Measurements from ENCODE around the gene DCST2.
A peak's percentile ranks its signal among the peaks of the same experiment; 100 is the strongest.
"Not testable (repeated sequence)": the region's sequence is repeated elsewhere in the genome, so short reads cannot be mapped to it uniquely, and the experiment has no call there.

Gene DCST2

DNA sequence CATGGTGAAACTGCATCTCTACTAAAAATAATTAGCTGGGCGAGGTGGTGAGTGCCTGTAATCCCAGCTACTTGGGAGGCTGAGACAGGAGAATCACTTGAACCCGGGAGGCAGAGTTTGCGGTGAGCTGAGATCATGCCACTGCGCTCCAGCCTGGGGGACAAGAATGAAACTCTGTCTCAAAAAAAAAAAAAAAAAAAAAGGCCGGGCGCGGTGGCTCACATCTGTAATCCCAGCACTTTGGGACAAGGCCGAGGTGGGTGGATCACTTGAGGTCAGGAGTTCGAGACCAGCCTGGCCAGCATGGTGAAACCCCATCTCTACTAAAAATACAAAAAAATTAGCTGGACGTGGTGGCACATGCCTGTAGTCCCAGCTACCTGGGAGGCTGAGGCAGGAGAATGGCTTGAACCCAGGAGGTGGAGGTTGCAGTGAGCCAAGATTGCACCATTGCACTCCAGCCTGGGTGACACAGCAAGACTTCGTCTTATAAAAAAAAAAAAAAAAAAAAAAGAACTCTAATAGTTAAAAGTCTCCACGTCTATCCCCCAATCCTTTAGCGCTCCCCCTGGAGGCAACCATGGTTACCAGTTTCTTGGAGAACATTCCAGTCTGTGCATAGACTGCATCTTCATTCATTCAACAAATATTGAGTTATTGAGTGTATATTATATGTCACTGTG, 38.1 kb downstream of the DCST2 start:
- DNase-seq: peak; percentile 83

- no peak for DNase-seq
Measured at GRCh38 chr1:154994591-154994990, 39.0 kb downstream of the DCST2 start.

- no peak for DNase-seq
Measured at GRCh38 chr1:154994269-154994587, 39.4 kb downstream of the DCST2 start.

GRCh38 chr1:154993572-154994268, 39.9 kb downstream of the DCST2 start, which contains the start of gene LENEP:
Gene LENEP (plus strand): TSS chr1:154993586. CDS start chr1:154993608, 22 bp downstream.
- no peak for DNase-seq

GRCh38 chr1:154992721-154993571, 40.6 kb downstream of the DCST2 start:
- peak; percentile 36 for DNase-seq

- DNase-seq: no peak
Measured at GRCh38 chr1:154990276-154990675, 43.3 kb downstream of the DCST2 start.

DNA sequence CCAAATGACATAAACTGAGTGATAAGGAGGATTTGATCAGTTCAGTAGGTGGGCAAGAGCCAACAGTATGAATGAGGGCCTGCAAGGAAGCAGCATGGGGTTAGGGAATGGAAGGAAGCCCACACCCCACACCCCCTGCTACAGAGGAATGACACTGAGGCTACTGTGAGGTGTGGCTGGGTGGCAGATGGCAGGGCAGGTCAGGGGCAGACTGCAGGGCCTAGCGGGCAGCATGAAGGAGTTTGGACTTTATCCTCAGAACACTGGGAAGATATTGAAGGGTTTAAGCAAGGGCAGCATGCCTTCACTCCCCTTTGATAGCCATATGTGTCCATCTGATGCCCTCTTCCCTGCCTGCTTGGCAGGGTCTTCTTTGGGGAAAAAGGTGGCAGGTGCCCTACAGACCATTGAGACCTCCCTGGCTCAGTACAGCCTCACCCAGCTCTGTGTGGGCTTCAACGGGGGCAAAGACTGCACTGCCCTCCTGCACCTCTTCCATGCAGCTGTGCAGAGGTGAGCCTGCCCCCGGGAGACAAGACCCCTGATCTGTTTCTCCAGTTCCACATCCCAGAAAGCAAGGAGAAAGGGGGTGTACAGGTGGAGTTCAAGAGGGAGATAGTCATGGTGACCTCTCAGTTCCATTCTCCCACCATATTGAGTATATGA, 44.3 kb downstream of the DCST2 start:
- no peak for DNase-seq

- DNase-seq: no peak
Measured at GRCh38 chr1:154988058-154988954, 45.3 kb downstream of the DCST2 start.

DNA sequence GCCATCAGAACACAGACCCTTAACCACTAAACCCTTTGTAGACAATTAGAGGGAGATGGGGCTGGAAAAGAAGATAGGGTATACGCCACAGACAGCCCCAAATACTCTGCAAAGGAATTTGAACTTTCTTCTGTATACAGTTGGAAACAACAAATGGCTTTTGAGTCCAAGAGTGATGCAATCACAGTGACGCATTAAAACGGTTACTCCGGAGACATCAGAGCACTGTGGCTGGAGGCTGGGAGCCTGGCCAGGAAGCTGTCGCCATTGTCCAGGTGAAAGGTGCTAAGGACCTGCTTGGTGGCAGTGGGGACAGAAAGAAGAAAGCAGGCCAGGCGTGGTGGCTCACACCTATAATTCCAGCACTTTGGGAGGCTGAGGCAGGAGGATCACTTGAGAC, 46.3 kb downstream of the DCST2 start:
- DNase-seq: no peak

GRCh38 chr1:154986736-154987135, 46.8 kb downstream of the DCST2 start:
- not testable (repeated sequence) for DNase-seq

DNA sequence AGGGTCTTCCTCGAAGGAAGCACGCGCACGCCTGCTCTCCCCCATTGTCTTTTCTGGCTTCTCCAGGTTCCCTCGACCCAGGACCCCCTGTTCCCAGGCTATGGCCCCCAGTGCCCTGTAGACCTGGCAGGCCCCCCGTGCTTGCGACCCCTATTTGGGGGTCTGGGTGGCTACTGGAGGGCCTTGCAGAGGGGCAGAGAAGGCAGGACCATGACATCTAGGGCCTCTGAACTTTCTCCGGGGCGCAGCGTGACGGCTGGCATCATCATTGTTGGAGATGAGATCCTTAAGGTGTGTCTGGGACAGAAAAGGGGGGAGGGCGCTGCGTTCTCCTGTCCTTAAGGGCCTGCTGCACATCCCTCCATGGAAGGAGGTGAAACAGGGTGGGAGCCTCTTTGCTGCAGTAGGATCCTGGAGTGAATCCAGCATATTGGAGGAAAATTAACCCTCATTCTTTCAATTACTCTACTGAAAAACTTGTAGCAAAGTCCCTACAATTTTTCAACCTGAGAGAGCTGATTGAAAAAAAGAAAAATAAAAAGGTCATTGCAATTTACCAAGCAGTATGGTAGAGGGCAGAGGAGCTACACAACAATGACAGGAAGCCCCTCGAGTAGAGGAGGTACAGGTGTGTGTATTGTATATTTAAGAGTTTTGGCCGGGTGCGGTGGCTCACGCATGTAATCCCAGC, 49.7 kb downstream of the DCST2 start:
- no peak for DNase-seq

DNA sequence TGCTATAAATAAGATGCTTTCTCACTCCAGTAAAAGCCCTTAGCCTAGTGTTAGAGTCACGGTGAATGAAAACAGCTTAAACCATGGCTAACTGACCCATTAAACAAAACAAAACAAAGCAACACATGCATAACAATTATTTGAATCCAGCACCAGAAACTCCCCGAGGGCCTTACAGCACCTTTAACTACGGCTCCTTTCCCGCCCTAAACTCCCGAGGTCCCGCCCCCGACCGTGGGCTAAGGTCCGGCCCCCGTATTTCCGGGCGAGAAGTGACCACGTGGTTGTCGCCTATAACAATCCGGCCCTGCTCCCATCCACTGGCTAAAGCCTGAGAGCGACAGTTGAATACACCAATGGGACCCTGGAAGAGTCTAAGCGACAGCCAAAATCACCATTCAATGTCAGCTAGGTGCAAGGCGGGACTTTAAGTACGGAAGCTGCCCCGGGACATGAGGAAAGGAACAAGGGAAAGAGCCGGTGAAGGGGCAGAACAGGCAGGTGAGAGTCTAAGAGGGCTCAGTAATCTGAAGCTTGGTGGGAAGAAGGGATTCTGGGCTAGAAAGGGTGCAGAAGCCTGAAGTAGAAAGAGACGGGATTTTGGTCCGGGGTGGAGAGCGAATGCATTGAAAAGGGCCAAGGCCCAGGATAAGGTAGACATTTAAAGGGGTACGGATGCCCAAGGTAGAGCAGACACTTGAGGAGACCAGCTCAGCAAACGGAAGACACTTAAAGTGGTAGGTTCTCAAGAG, 50.5 kb downstream of the DCST2 start, which contains the start of gene FLAD1:
TSS of gene FLAD1 (plus strand) at position 448 of the 752 bp plus-strand sequence. CDS start 351 bp downstream, outside the sequence.
- peak; percentile 100 for DNase-seq

- DNase-seq: no peak
Measured at GRCh38 chr1:154982341-154982740, 51.2 kb downstream of the DCST2 start.

DNA sequence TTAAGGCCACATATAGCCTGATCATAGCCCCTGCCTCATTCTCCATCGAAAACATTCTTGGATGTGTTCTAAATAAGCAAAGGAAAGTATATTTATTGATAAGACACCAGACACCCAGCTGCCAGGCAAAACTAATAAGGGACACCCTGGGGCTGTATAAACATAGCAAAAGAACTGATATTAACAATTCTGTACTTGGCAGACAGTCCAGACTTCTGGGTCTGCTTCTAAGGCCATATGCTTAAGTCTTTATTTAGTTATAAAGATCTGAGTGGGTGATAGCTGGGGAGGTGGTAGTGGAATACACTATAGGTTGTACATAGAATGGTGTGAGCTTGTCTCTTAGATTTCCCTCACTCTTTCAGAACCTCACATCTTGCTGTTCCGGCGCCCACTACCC, 55.2 kb downstream of the DCST2 start:
- no peak for DNase-seq

DNA sequence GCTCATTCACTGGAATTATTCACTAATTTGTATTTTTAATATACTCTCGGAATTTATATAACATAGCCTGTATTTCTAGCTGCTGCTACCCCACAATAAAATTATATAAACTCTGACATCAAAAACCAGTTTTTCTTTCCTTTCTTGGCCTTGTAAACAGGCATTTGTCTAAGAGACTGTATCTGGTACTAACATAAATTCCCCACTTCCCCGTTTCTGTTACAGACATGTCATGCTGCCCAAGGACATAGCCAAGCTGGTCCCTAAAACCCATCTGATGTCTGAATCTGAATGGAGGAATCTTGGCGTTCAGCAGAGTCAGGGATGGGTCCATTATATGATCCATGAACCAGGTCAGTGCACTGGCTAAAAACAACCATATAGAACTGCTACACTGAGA, 55.8 kb downstream of the DCST2 start:
- DNase-seq: not testable (repeated sequence)

DNA sequence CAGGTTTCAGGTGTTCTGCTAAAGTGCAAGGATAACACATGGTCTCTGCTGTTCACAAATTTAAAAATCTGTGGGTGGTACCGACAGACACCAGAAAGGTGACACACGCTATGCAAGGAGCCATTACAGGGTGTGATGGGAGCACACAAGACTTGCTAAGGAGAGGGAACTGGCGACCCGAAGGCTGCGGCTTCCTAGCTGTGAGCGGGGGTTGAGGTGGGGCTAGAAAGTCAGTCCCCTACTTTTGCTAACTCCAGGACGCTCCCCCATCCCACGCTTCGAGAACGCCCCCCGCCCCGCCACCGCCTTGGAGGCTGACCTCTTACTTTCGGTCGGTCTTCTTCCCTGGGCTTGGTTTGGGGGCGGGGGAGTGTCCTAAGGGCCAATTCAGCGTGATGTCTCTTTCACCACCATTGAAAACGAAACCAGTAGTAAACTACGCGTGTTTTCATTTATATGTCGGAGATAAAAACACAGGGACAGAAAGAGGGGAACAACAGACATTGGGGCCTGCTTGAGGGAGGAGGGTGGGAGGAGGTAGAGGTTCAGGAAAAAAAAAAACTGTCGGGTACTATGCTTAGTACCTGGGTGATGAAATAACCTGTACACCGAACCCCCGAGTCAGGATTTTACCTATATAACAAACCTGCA, 58.0 kb downstream of the DCST2 start:
- peak; percentile 55 for DNase-seq

- DNase-seq: peak; percentile 97
Measured at GRCh38 chr1:154974808-154975408, 58.7 kb downstream of the DCST2 start.

GRCh38 chr1:154974102-154974807, 59.3 kb downstream of the DCST2 start, which contains the start of gene CKS1B:
Gene CKS1B (plus strand): TSS chr1:154974681. CDS start chr1:154974746, 65 bp downstream.
- peak; percentile 100 for DNase-seq

Measured in fibroblast of upper back skin (primary cell).